Heart left ventricle (tissue), 16 donors: ENCODE results near the gene CNDP1. TPM values are rescaled to one million over a fixed set of nuclear protein-coding genes. Genes with fewer than 3 reads are reported as not detected.

ENCODE experiments used
- ATAC-seq, 4 donors: fragments of 200-7000 bp; cut with Tn5 transposase; one replicate each; pipeline ENCODE4 v1.9.1; 2020 to 2022; ENCODE audit warnings: moderate library complexity in 4 of 4, mild to moderate bottlenecking in 3 of 4, moderate number of reproducible peaks in 1 of 4
- DNase-seq, 5 donors: peaks; one replicate each; pipeline ENCODE4 v3.0.0-alpha.2; 2020
- H3K27ac ChIP-seq, 12 donors: fragments of 200-600 bp; sonication (generic) in 4 of 12; one replicate each; pipeline versions ENCODE4 v1.5.0 to v1.8.0; 2016 to 2022; ENCODE audit warnings: mild to moderate bottlenecking in 2 of 12
- H3K27me3 ChIP-seq, 9 donors: fragments of 200-600 bp; sonication (generic) in 2 of 9; one replicate each; pipeline versions ENCODE4 v1.5.1 to v1.8.0; 2016 to 2022; ENCODE audit warnings: mild to moderate bottlenecking in 3 of 9
- H3K36me3 ChIP-seq, 9 donors: fragments of 200-600 bp; sonication (generic) in 2 of 9; one replicate each; pipeline versions ENCODE4 v1.5.0 to v1.8.0; 2018 to 2022; ENCODE audit warnings: mild to moderate bottlenecking in 2 of 9
- H3K4me1 ChIP-seq, 12 donors: fragments of 200-600 bp; sonication (generic) in 4 of 12; one replicate each; pipeline versions ENCODE4 v1.5.0 to v1.8.0; 2016 to 2022; ENCODE audit warnings: mild to moderate bottlenecking in 3 of 12
- H3K4me3 ChIP-seq, 12 donors: fragments of 200-600 bp; sonication (generic) in 4 of 12; one replicate each; pipeline versions ENCODE4 v1.5.0 to v1.8.0; 2017 to 2022; ENCODE audit warnings: mild to moderate bottlenecking in 9 of 12, moderate library complexity in 4 of 12
- H3K9me3 ChIP-seq, 12 donors: fragments of 200-600 bp; sonication (generic) in 4 of 12; one replicate each; pipeline versions ENCODE4 v1.5.0 to v1.8.0; 2016 to 2022; ENCODE audit warnings: mild to moderate bottlenecking in 1 of 12
- CTCF ChIP-seq, 12 donors: fragments of 200-600 bp; sonication (generic) in 4 of 12; IDR thresholded peaks; one replicate each; pipeline versions ENCODE4 v1.5.0 to v1.8.0; 2018 to 2022; ENCODE audit warnings: antibody characterized with exemption in 12 of 12, mild to moderate bottlenecking in 5 of 12
- POLR2A ChIP-seq, 2 donors: fragments of 450-650 bp; IDR thresholded peaks; one replicate each; pipeline ENCODE4 v1.6.1; 2017; ENCODE audit warnings: antibody characterized with exemption in 2 of 2, mild to moderate bottlenecking in 2 of 2, moderate library complexity in 2 of 2
- WGBS, 4 donors: extraction: QIAGEN DNeasy Blood & Tissue Kit in 2 of 4; methylation state at CpG; one replicate each; pipeline versions ENCODE4 v1.1.5 to v1.1.7; 2013 to 2018; 5-methylcytosine and 5-hydroxymethylcytosine counted together
- intact Hi-C, 10 donors: fragments of 100-400 bp; cut with DNase I; formaldehyde crosslinking; loops; one replicate each; pipeline versions ENCODE4 v1.11.1 to v1.14.2; 2022
- polyA plus RNA-seq, 2 donors: library from polyadenylated mRNA; stranded (reverse); fragments of 200-250 nt; gene quantifications; one replicate each; pipeline ENCODE4 v1.2.3, GENCODE V29; 2013
- total RNA-seq, 9 donors: library from RNA; depleted of rRNA in 2 of 9; stranded (reverse); fragments of >200 nt in 2 of 9; fragmentation: NEBNext Ultra II Directional in 3 of 9; extraction: Animal tissue kit (Norgen Biotek cat#: 25700) in 3 of 9; gene quantifications; one replicate each; pipeline versions ENCODE4 v1.1.0 to v1.2.4, GENCODE V29; 2016 to 2023
- donor health status: ischemic (EF 13 %, LVEDD 7.1; RV severe dilation, severe dysfunction).
- donor health status: healthy with polysubstance abuse.
- donor health status: DM: no; HTN: yes; CAD: no.
- donor health status: DM: no; HTN: no; CAD: no.
- donor health status: ischemic (EF 25% LVEDD 6.9; RV normal size, moderate dysfunction).
- donor health status: ischemic (EF 25% LVEDD 5.7; RV mildly dilated, moderate dysfunction).
- donor health status: healthy.
- donor health status: DM: yes; HTN: yes; CAD: no.
- donor health status: ischemic (EF 35%, LVEDD 5.7; RV mildly dilated, moderate dysfunction).
- donor health status: nonischemic (EF 11% LVEDD 7.7; RV severe dilation, severe dysfunction).
- donor health status: DM: yes; HTN: yes; CAD: no.
- donor health status: PGD.
- donor health status: ischemic (EF 29% LVEDD 5.4; RV normal size, mild dysfunction).
- donor health status: nonischemic (EF 23%, LVEDD 6.1; RV moderate dilation, normal function).

CNDP1 gene
- total and polyA plus RNA-seq, 11 donors: 0.03 TPM; not detected in 10

- Histone ChIP-seq H3K4me3 (no peak overlapping the region), H3K27me3 (peaks cover 0 to 5% (median 0%) of the 10 kb centered on the region in 9 donors), H3K27ac (peak overlapping the region in 1 of 12 donors; percentile 77), H3K9me3 (no peaks in the 10 kb centered on the region), H3K4me1 (peaks cover 0 to 46% (median 6%) of the 10 kb centered on the region in 12 donors), H3K36me3 (peaks cover 0 to 22% (median 10%) of the 10 kb centered on the region in 9 donors)
- TF ChIP-seq POLR2A (IDR thresholded peaks at IDR 0.05) (no peak), CTCF (IDR thresholded peaks at IDR 0.05) (no peak)
- 80 to 90% (median 85%) methylated on average over 1 of the region's 1 CpG for WGBS, 4 donors
- intact Hi-C loops: no loop called here
- no peak for ATAC-seq
- no peak for DNase-seq
These were observed 56.4 kb downstream of the CNDP1 start for GRCh38 chr18:74590671-74591070.

GRCh38 chr18:74595431-74595830 is 61.1 kb downstream of the CNDP1 start:
- H3K36me3 ChIP-seq: peaks cover 0 to 22% (median 10%) of the 10 kb centered on the region in 9 donors
- intact Hi-C loops: loop anchor here in 5 of 10 donors (5.0 kb wide), 3 partner anchors 43 to 612 kb away; partner anchors contain the start of genes CNDP2 (in 3 of the 5) and PTGR3 (in 1 of the 5)
- H3K27me3 ChIP-seq: no peaks in the 10 kb centered on the region
- DNase-seq (no peak), ATAC-seq (no peak)
- H3K4me1 ChIP-seq: peaks cover 3 to 42% (median 27%) of the 10 kb centered on the region in 12 donors
- no peaks in the 10 kb centered on the region for H3K9me3 ChIP-seq
- peak overlapping the region in 5 of 12 donors; percentile 79 to 96 (median 90) for H3K4me3 ChIP-seq
- no peak for TF ChIP-seq POLR2A (IDR thresholded peaks at IDR 0.05)
- H3K27ac ChIP-seq: peak overlapping the region in 1 of 12 donors; percentile 99

DNA sequence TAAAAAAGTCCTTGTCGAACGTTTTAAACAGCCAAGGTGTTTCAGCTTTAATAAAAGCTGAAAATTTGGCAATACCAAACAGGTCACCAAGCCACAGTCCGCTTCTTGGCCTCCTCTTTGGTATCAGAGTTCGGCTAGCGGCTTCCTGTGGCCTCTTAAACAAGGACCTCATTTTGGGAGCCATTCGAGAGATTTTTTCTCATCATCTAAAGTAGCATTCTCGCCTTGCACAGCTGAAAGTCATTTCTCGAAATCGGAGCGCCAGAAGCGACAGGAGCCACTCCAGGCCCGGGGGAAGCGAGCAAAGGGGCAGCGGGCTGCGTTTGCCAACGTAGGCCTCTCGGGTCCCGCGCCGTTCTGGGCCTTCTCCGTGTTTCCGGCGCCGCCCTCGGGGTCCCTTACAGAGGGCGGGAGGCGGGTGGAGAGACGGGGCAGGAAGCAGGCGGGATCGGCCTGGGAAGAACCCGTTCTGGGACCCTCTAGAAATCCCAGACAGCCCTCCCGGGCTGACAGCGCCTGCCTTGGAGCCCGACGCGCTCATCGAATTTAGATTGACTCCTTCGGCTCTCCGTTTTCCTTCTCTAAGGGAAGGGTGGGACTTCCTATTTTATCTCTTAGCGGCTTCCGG is 62.8 kb downstream of the CNDP1 start:
- ATAC-seq (peak; percentile 64 to 75 (median 68)), DNase-seq (peak; percentile 77 to 85 (median 78))
- H3K4me3 ChIP-seq: peak overlapping the region; percentile 66 to 96 (median 86)
- 0 to 1% (median 1%) methylated on average over 31 to 41 of the region's 41 CpGs for WGBS, 4 donors
- no peaks in the 10 kb centered on the region for H3K27me3 ChIP-seq
- H3K9me3 ChIP-seq: no peaks in the 10 kb centered on the region
- TF ChIP-seq POLR2A (IDR thresholded peaks at IDR 0.05) (no peak), CTCF (IDR thresholded peaks at IDR 0.05) (no peak)
- peaks cover 0 to 22% (median 9%) of the 10 kb centered on the region in 9 donors for H3K36me3 ChIP-seq
- peak overlapping the region; percentile 93 to 99 (median 98) for H3K27ac ChIP-seq
- intact Hi-C loops: loop anchor here in 5 of 10 donors (1.0 to 5.0 kb wide), 4 partner anchors 45 to 610 kb away; partner anchors contain the start of genes CNDP2 (in 4 of the 5) and PTGR3 (in 1 of the 5)
- H3K4me1 ChIP-seq: peaks cover 3 to 38% (median 27%) of the 10 kb centered on the region in 12 donors

- intact Hi-C loops: loop anchor here in 5 of 10 donors (1.0 to 5.0 kb wide), 4 partner anchors 46 to 609 kb away; partner anchors contain the start of genes CNDP2 (in 4 of the 5) and PTGR3 (in 1 of the 5)
- Histone ChIP-seq H3K27ac (peak within 1 kb of the TSS; percentile 93 to 99 (median 98)), H3K4me3 (peak within 1 kb of the TSS; percentile 66 to 96 (median 86)), H3K36me3 (peaks cover 0 to 20% (median 6%) of the 10 kb centered on the region in 9 donors), H3K9me3 (no peaks in the 10 kb centered on the region), H3K27me3 (no peaks in the 10 kb centered on the region), H3K4me1 (peaks cover 3 to 38% (median 27%) of the 10 kb centered on the region in 12 donors)
- TF ChIP-seq CTCF (IDR thresholded peaks at IDR 0.05): no peak
- TF ChIP-seq POLR2A (IDR thresholded peaks at IDR 0.05): no peak
- peak; percentile 90 to 91 (median 90) for DNase-seq
- WGBS, 4 donors: 0 to 1% (median 0%) methylated on average over 15 to 64 of the region's 64 CpGs
- ATAC-seq: peak; percentile 89 to 95 (median 93)
These were observed 63.5 kb downstream of the CNDP1 start, which contains the start of gene ZNF407 for GRCh38 chr18:74597662-74598349. Gene ZNF407 (plus strand): TSS chr18:74597870. CDS start chr18:74631020, 33,150 bp downstream.
